Neural progenitor cell (in vitro differentiated cells): ENCODE results near the gene FAM219B. TPM values are rescaled to one million over a fixed set of nuclear protein-coding genes. Genes with fewer than 3 reads are reported as not detected.

ENCODE experiments used
- DNase-seq: peaks from one replicate; pipeline ENCODE4 v3.0.0-alpha.2; 2016; ENCODE audit warnings: low spot score
- H2AFZ ChIP-seq: fragments of 200-600 bp; sonication (generic); replicated peaks from 2 replicates; pipeline ENCODE4 v1.6.1; 2016; ENCODE audit warnings: antibody characterized with exemption
- H3F3A ChIP-seq: fragments of 200-600 bp; sonication (generic); 2 replicates; pipeline ENCODE4 v1.6.1; 2016; ENCODE audit warnings: antibody characterized with exemption, low read depth
- H3K27ac ChIP-seq: fragments of 200-600 bp; sonication (generic); 2 replicates; pipeline ENCODE4 v1.5.1; 2016; ENCODE audit warnings: mild to moderate bottlenecking
- H3K27me3 ChIP-seq: fragments of 200-600 bp; sonication (generic); 2 replicates; pipeline ENCODE4 v1.6.1; 2016; ENCODE audit warnings: mild to moderate bottlenecking, moderate library complexity
- H3K36me3 ChIP-seq: fragments of 200-600 bp; sonication (generic); 2 replicates; pipeline ENCODE4 v1.5.1; 2016
- H3K4me1 ChIP-seq: fragments of 200-600 bp; sonication (generic); 2 replicates; pipeline ENCODE4 v1.6.1; 2016; ENCODE audit warnings: mixed run types
- H3K4me2 ChIP-seq: fragments of 200-600 bp; sonication (generic); 2 replicates; pipeline ENCODE4 v1.6.1; 2016
- H3K4me3 ChIP-seq: fragments of 200-600 bp; sonication (generic); 2 replicates; pipeline ENCODE4 v1.5.1; 2016
- H3K79me2 ChIP-seq: fragments of 200-600 bp; sonication (generic); 2 replicates; pipeline ENCODE4 v1.6.1; 2016; ENCODE audit warnings: low read depth
- H3K9ac ChIP-seq: fragments of 200-600 bp; sonication (generic); 2 replicates; pipeline ENCODE4 v1.6.1; 2016
- H3K9me3 ChIP-seq: fragments of 200-600 bp; sonication (generic); 2 replicates; pipeline ENCODE4 v1.5.1; 2016; ENCODE audit warnings: low read depth
- H4K20me1 ChIP-seq: fragments of 200-600 bp; sonication (generic); 2 replicates; pipeline ENCODE4 v1.6.1; 2016; ENCODE audit warnings: low read depth
- H3K27ac Mint-ChIP-seq: 3 replicates; pipeline ENCODE4 v1.8.0; 2021; ENCODE audit warnings: mixed read lengths
- H3K27me3 Mint-ChIP-seq: 2 replicates; pipeline ENCODE4 v1.8.0; 2022; ENCODE audit warnings: low read depth, mild to moderate bottlenecking, inconsistent platforms, moderate library complexity, mixed read lengths; ENCODE audit not compliant: insufficient read depth
- H3K36me3 Mint-ChIP-seq: 3 replicates; pipeline ENCODE4 v1.8.0; 2021; ENCODE audit warnings: mixed read lengths
- H3K4me1 Mint-ChIP-seq: 3 replicates; pipeline ENCODE4 v1.8.0; 2021; ENCODE audit warnings: mixed read lengths
- H3K4me3 Mint-ChIP-seq: 3 replicates; pipeline ENCODE4 v1.8.0; 2021; ENCODE audit warnings: mild to moderate bottlenecking, moderate library complexity, mixed read lengths
- H3K9me3 Mint-ChIP-seq: 3 replicates; pipeline ENCODE4 v1.8.0; 2020; ENCODE audit warnings: mixed read lengths
- CTCF ChIP-seq: fragments of 200-600 bp; sonication (generic); IDR thresholded peaks from 2 replicates; pipeline ENCODE4 v1.5.1; 2017; ENCODE audit warnings: antibody characterized with exemption, mild to moderate bottlenecking
- EZH2 ChIP-seq: fragments of 200-600 bp; sonication (generic); IDR thresholded peaks from 2 replicates; pipeline ENCODE4 v1.6.1; 2017; ENCODE audit warnings: antibody characterized with exemption, mild to moderate bottlenecking, moderate library complexity
- EZH2phosphoT487 ChIP-seq: fragments of 200-600 bp; sonication (generic); IDR thresholded peaks from 2 replicates; pipeline ENCODE4 v1.6.1; 2017; ENCODE audit warnings: antibody characterized with exemption
- total RNA-seq: library from RNA; depleted of rRNA; stranded (reverse); fragments of >200 nt; gene quantifications from 2 replicates; pipeline ENCODE4 v1.2.3, GENCODE V29; 2015; ENCODE audit warnings: low replicate concordance

The FAM219B gene
- total RNA-seq, 1 donor from 2014 or later, result 120 TPM

GRCh38 chr15:74855857-74856256 is 50.8 kb downstream of the FAM219B start:
- no peak for DNase-seq
- H3K9me3 Mint-ChIP-seq, result no peaks in the 10 kb centered on the region
- H3F3A ChIP-seq, result no peaks in the 10 kb centered on the region
- no peak overlapping the region for H3K4me3 Mint-ChIP-seq
- H3K27me3 ChIP-seq, result no peaks in the 10 kb centered on the region
- H3K4me2 ChIP-seq, result no peak overlapping the region
- H3K9me3 ChIP-seq, result no peaks in the 10 kb centered on the region
- no peaks in the 10 kb centered on the region for H3K4me1 ChIP-seq
- H3K9ac ChIP-seq, result no peak overlapping the region
- no peaks in the 10 kb centered on the region for H3K36me3 ChIP-seq
- H3K79me2 ChIP-seq, result peaks cover 9% of the 10 kb centered on the region
- H2AFZ ChIP-seq, result no peak overlapping the region
- H3K4me3 ChIP-seq, result no peak overlapping the region
- peaks cover 3% of the 10 kb centered on the region for H3K27me3 Mint-ChIP-seq
- peaks cover 7% of the 10 kb centered on the region for H3K4me1 Mint-ChIP-seq
- H3K36me3 Mint-ChIP-seq, result peaks cover 9% of the 10 kb centered on the region
- TF ChIP-seq CTCF, result no peak
- TF ChIP-seq EZH2, result no peak
- no peak for TF ChIP-seq EZH2phosphoT487
- peak overlapping the region; percentile 74 for H3K27ac Mint-ChIP-seq
- no peak overlapping the region for H3K27ac ChIP-seq
- H4K20me1 ChIP-seq, result peaks cover 13% of the 10 kb centered on the region

- Mint-ChIP-seq H3K27ac (no peak overlapping the region), H3K4me3 (no peak overlapping the region), H3K27me3 (peaks cover 3% of the 10 kb centered on the region), H3K9me3 (no peaks in the 10 kb centered on the region), H3K36me3 (peaks cover 9% of the 10 kb centered on the region), H3K4me1 (peaks cover 7% of the 10 kb centered on the region)
- no peaks in the 10 kb centered on the region for H3K4me1 ChIP-seq
- no peak for TF ChIP-seq EZH2phosphoT487
- TF ChIP-seq EZH2, result no peak
- TF ChIP-seq CTCF, result no peak
- H3K27ac ChIP-seq, result no peak overlapping the region
- no peak overlapping the region for H3K4me3 ChIP-seq
- no peak overlapping the region for H3K4me2 ChIP-seq
- H3F3A ChIP-seq, result no peaks in the 10 kb centered on the region
- no peak overlapping the region for H2AFZ ChIP-seq
- peaks cover 13% of the 10 kb centered on the region for H4K20me1 ChIP-seq
- H3K9me3 ChIP-seq, result no peaks in the 10 kb centered on the region
- H3K36me3 ChIP-seq, result no peaks in the 10 kb centered on the region
- no peak for DNase-seq
- no peak overlapping the region for H3K9ac ChIP-seq
- no peaks in the 10 kb centered on the region for H3K79me2 ChIP-seq
- no peaks in the 10 kb centered on the region for H3K27me3 ChIP-seq
Observed at GRCh38 chr15:74854453-74855022, 52.1 kb downstream of the FAM219B start.

- peaks cover 16% of the 10 kb centered on the region for H3K36me3 Mint-ChIP-seq
- H3K36me3 ChIP-seq, result no peaks in the 10 kb centered on the region
- TF ChIP-seq EZH2 (no peak), EZH2phosphoT487 (no peak), CTCF (no peak)
Observed at GRCh38 chr15:74851960-74852359, 54.7 kb downstream of the FAM219B start.

More at GRCh38 chr15:74851960-74852359, 54.7 kb downstream of the FAM219B start:
- no peak overlapping the region for H2AFZ ChIP-seq
- Mint-ChIP-seq H3K27me3 (peaks cover 3% of the 10 kb centered on the region), H3K9me3 (no peaks in the 10 kb centered on the region), H3K27ac (no peak overlapping the region), H3K4me3 (no peak overlapping the region), H3K4me1 (peaks cover 11% of the 10 kb centered on the region)
- H3F3A ChIP-seq, result no peaks in the 10 kb centered on the region
- no peak overlapping the region for H3K4me2 ChIP-seq
- no peak overlapping the region for H3K27ac ChIP-seq
- no peaks in the 10 kb centered on the region for H3K9me3 ChIP-seq
- H3K27me3 ChIP-seq, result no peaks in the 10 kb centered on the region
- H3K79me2 ChIP-seq, result no peaks in the 10 kb centered on the region
- H3K4me1 ChIP-seq, result no peaks in the 10 kb centered on the region
- no peak overlapping the region for H3K9ac ChIP-seq
- DNase-seq, result no peak
- peaks cover 8% of the 10 kb centered on the region for H4K20me1 ChIP-seq
- H3K4me3 ChIP-seq, result no peak overlapping the region
